ENCODE measurements around the gene APPL2.

DNA sequence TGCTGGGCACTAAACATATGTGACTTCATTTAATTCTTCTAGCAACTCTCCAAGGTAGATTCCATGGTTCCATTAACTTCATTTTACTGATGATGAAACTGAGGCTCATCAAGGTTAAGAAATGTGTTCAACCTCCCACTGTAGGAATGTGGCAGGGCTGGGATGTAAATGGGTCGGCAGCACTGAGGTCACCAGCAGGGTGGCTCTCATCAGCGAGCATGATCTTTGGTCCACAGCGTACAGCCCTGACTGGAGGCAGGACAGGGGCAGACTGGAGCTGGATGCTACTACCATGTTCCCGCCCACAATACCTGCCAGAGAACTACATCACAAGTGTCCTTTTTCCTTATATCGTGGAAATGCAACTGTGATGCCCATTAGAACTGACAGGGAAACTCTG is 4.6 kb downstream of the APPL2 start:
- TF ChIP-seq, protein P1, sequence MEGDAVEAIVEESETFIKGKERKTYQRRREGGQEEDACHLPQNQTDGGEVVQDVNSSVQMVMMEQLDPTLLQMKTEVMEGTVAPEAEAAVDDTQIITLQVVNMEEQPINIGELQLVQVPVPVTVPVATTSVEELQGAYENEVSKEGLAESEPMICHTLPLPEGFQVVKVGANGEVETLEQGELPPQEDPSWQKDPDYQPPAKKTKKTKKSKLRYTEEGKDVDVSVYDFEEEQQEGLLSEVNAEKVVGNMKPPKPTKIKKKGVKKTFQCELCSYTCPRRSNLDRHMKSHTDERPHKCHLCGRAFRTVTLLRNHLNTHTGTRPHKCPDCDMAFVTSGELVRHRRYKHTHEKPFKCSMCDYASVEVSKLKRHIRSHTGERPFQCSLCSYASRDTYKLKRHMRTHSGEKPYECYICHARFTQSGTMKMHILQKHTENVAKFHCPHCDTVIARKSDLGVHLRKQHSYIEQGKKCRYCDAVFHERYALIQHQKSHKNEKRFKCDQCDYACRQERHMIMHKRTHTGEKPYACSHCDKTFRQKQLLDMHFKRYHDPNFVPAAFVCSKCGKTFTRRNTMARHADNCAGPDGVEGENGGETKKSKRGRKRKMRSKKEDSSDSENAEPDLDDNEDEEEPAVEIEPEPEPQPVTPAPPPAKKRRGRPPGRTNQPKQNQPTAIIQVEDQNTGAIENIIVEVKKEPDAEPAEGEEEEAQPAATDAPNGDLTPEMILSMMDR (IDR thresholded peaks at IDR 0.05; ENCODE audit: poor library complexity, severe bottlenecking) = no peak
- no peak for TF ChIP-seq MXI1 (conservative IDR thresholded peaks at IDR 0.05; ENCODE audit: poor library complexity, severe bottlenecking)
- TF ChIP-seq EZH2 (IDR thresholded peaks at IDR 0.05; ENCODE audit: borderline replicate concordance, insufficient read depth, low read length, poor library complexity, severe bottlenecking) = no peak
- no peak for TF ChIP-seq POLR2AphosphoS5 (IDR thresholded peaks at IDR 0.05)
- TF ChIP-seq SMC3 (conservative IDR thresholded peaks at IDR 0.05; ENCODE audit: poor library complexity) = no peak
